BJ (cell line): ENCODE results near the gene PTPRK. TPM values are rescaled to one million over a fixed set of nuclear protein-coding genes. Genes with fewer than 3 reads are reported as not detected.

ENCODE experiments used
- CTCF ChIA-PET: fragments of 350-600 bp; formaldehyde crosslinking; extraction: SDS; loops from one replicate; lab custom pipeline; 2021; ENCODE audit warnings: antibody characterized with exemption, inconsistent platforms; lab: Yijun Ruan, JAX
- POLR2A ChIA-PET: fragments of 300-600 bp; sonication (Branson Sonifier 250); formaldehyde crosslinking; extraction: SDS; loops from one replicate; lab custom pipeline; 2021; ENCODE audit warnings: antibody characterized with exemption; lab: Charles Lee
- DNase-seq: peaks from one replicate; pipeline ENCODE4 v3.0.0-alpha.2; 2011; ENCODE audit warnings: low read depth
- H3K27me3 ChIP-seq: 2 replicates; pipeline ENCODE4 v1.6.0; 2011; ENCODE audit warnings: low read length; ENCODE audit not compliant: control insufficient read depth, insufficient read depth
- H3K36me3 ChIP-seq: 2 replicates; pipeline ENCODE4 v1.5.1; 2011; ENCODE audit warnings: low read length; ENCODE audit not compliant: control insufficient read depth, insufficient read depth
- H3K4me3 ChIP-seq: 2 replicates; pipeline ENCODE4 v1.5.1; 2011; ENCODE audit warnings: low read depth, mild to moderate bottlenecking, control low read depth, low read length
- CTCF ChIP-seq: IDR thresholded peaks from 2 replicates; pipeline ENCODE4 v1.5.1; 2011; ENCODE audit warnings: low read depth, mild to moderate bottlenecking, control low read depth, inconsistent platforms, low read length, moderate library complexity; ENCODE audit not compliant: insufficient read depth
- polyA plus RNA-seq: library from polyadenylated mRNA; depleted of rRNA; stranded (reverse); fragments of >200 nt; gene quantifications from 2 replicates; pipeline ENCODE4 v1.2.3, GENCODE V29; 2011

The PTPRK gene
- polyA plus RNA-seq, 1 experiment: 18.5 TPM

DNA sequence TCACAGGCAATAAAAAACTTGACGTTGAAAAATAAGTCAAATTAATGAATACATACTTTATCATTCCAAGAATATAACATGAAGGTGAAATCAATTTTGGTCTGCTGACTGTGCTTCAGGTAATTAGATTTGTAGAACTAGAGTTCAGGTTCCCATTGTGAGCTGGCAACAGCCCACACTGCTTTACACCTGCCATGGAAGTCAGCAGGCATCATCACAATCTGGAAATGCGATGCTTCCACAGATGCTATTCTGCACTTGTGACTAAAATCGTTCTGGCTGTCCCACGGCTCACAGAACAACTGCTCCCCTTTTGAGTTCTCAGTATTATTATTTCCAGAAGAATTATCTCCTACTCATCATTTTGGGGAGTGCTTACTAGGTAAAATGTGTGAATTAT lies 556.9 kb downstream of the PTPRK start:
- no peaks in the 10 kb centered on the region; the same call in 1 of the 2 replicates for H3K36me3 ChIP-seq
- no peak overlapping the region for H3K4me3 ChIP-seq
- no peak for DNase-seq
- ChIA-PET POLR2A (no interaction called here), CTCF (no interaction called here)
- no peaks in the 10 kb centered on the region for H3K27me3 ChIP-seq
- TF ChIP-seq CTCF: no peak

DNA sequence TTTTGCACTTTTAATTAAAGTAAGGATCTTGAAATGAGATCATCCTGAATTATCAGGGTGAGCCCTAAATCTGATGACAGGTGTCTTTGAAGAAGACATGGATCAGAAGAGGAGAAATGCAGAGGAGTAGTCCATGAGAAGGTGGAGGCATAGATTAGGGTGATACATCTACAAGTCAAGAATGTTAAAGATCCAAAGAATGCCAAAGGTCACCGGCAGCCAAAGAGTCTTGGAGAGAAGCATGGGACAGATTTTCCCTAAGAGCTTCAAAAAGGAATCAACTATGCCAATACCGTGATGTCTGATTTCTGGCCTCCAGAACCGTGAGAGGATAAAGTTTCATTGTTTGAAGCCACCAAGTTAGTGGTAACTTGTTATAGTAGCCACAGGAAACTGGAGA lies 560.5 kb downstream of the PTPRK start:
- Histone ChIP-seq H3K4me3 (no peak overlapping the region), H3K36me3 (no peaks in the 10 kb centered on the region), H3K27me3 (no peaks in the 10 kb centered on the region)
- no peak for TF ChIP-seq CTCF
- DNase-seq: no peak
- POLR2A ChIA-PET: no interaction called here
- CTCF ChIA-PET: no interaction called here

GRCh38 chr6:127956956-127957355 lies 563.4 kb downstream of the PTPRK start:
- no peak overlapping the region for H3K4me3 ChIP-seq
- DNase-seq: no peak
- ChIA-PET POLR2A (interaction anchor here (0.5 kb wide), 1 partner anchor 14 kb away, joined by 4 read pairs; no protein-coding TSS in a partner anchor), CTCF (interaction anchor here (1.3 kb wide), 1 partner anchor 14 kb away, joined by 3 read pairs; no protein-coding TSS in a partner anchor)
- no peaks in the 10 kb centered on the region for H3K27me3 ChIP-seq
- no peak for TF ChIP-seq CTCF
- no peaks in the 10 kb centered on the region for H3K36me3 ChIP-seq

DNA sequence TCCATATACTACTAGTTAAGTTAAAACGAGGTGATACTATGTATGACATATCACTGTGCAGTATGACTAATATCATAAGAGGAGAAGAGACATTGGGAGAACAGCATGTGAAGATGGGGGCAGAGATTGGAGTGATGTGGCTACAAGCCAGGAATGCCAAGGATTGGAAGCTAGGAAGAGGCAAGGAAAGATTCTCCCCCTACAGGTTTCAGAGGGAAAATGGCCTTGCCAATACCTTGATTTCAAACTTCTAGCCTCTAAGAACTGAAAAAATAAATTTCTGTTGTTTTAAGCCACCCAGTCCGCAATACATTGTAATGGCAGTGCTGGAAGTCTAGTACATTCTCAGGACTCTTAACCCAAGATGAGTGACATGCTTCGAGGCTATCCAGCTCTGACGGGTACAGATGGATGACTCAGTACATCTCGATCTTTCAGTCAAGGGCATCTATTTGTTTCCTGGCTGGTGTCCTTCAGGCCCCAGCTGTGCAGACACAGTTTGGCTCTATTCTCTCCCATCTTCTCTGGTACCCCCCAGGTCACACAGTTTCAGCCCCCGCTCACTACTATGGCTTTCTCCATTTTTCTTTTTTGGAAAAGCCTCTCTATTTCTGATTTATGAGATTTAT lies 564.0 kb downstream of the PTPRK start:
- CTCF ChIA-PET: interaction anchor here (1.3 kb wide), 1 partner anchor 14 kb away, joined by 3 read pairs; no protein-coding TSS in a partner anchor
- POLR2A ChIA-PET: no interaction called here
- DNase-seq: no peak

GRCh38 chr6:127954082-127954481 lies 566.3 kb downstream of the PTPRK start:
- H3K36me3 ChIP-seq: no peaks in the 10 kb centered on the region
- TF ChIP-seq CTCF: no peak
- no peak overlapping the region for H3K4me3 ChIP-seq
- ChIA-PET POLR2A (no interaction called here), CTCF (interaction anchor here (0.9 to 1.6 kb wide), 2 partner anchors 12 to 543 kb away, joined by 4 to 5 read pairs; no protein-coding TSS in a partner anchor)
- no peak for DNase-seq
- no peaks in the 10 kb centered on the region for H3K27me3 ChIP-seq

More for the DNA sequence above, 564.0 kb downstream of the PTPRK start:
- peak; percentile 12; the same call in 1 of the 2 replicates for TF ChIP-seq CTCF
- Histone ChIP-seq H3K27me3 (no peaks in the 10 kb centered on the region), H3K36me3 (no peaks in the 10 kb centered on the region), H3K4me3 (no peak overlapping the region)
